H1 (cell line): Measurements from ENCODE around the gene RIT2. TPM values are rescaled to one million over a fixed set of nuclear protein-coding genes. Genes with fewer than 3 reads are reported as not detected.

ENCODE experiments used
- CTCF ChIA-PET: fragments of 300-600 bp; sonication (Branson Sonifier 250); formaldehyde crosslinking; loops from one replicate; lab custom pipeline; 2021; ENCODE audit not compliant: partially characterized antibody; lab: Charles Lee
- POLR2A ChIA-PET: fragments of 300-600 bp; sonication (Branson Sonifier 250); formaldehyde crosslinking; loops from one replicate; lab custom pipeline; 2021; ENCODE audit warnings: inconsistent platforms; ENCODE audit not compliant: partially characterized antibody; lab: Charles Lee
- DNase-seq, 2 experiments: peaks; one replicate each; pipeline versions ENCODE4 v3.0.0 to v3.0.0-alpha.2; 2010 to 2022; ENCODE audit warnings: low spot score in 2 of 2, low read depth in 1 of 2, mixed read lengths in 1 of 2
- FAIRE-seq: peaks from 2 replicates; lab custom pipeline; 2011; peaks lifted over from hg19 to GRCh38; lab: Jason Lieb, UNC
- H2AFZ ChIP-seq: 2 replicates; pipeline ENCODE4 v1.8.1; 2012; ENCODE audit warnings: low read length, inconsistent platforms
- H2AK5ac ChIP-seq: 2 replicates; pipeline ENCODE4 v1.6.1; 2013; ENCODE audit warnings: low read depth, low read length
- H2BK120ac ChIP-seq: replicated peaks from 2 replicates; pipeline ENCODE3; 2013; ENCODE audit warnings: low read depth, low read length, inconsistent platforms
- H2BK12ac ChIP-seq: 2 replicates; pipeline ENCODE4 v1.6.1; 2013; ENCODE audit warnings: low read depth, low read length
- H2BK15ac ChIP-seq: 2 replicates; pipeline ENCODE4 v1.6.1; 2013; ENCODE audit warnings: low read length
- H2BK20ac ChIP-seq: 2 replicates; pipeline ENCODE4 v1.6.1; 2013; ENCODE audit warnings: low read length
- H2BK5ac ChIP-seq: 2 replicates; pipeline ENCODE4 v1.6.1; 2013; ENCODE audit warnings: low read depth, low read length
- H3K14ac ChIP-seq: 2 replicates; pipeline ENCODE4 v1.6.1; 2013; ENCODE audit warnings: inconsistent platforms; ENCODE audit not compliant: insufficient read length
- H3K18ac ChIP-seq: 2 replicates; pipeline ENCODE4 v1.6.1; 2013; ENCODE audit warnings: low read length; ENCODE audit errors: extremely low read depth
- H3K23ac ChIP-seq: 2 replicates; pipeline ENCODE4 v1.6.1; 2013; ENCODE audit warnings: inconsistent platforms; ENCODE audit not compliant: insufficient read length
- H3K23me2 ChIP-seq: 2 replicates; pipeline ENCODE4 v1.6.1; 2013; ENCODE audit warnings: low read depth, low read length
- H3K27ac ChIP-seq: 2 replicates; pipeline ENCODE4 v1.6.1; 2011; ENCODE audit warnings: low read depth, low read length, inconsistent platforms
- H3K27me3 ChIP-seq, 4 experiments: replicated peaks in 1 of 4; 1 replicate in 1 of 4; 2 replicates in 3 of 4; pipeline versions ENCODE4 v1.6.1 to v1.8.1; 2011 to 2013; ENCODE audit warnings: low read length in 3 of 4, mild to moderate bottlenecking in 3 of 4, inconsistent platforms in 2 of 4, mixed read lengths in 2 of 4, moderate library complexity in 1 of 4; ENCODE audit not compliant: control insufficient read depth in 3 of 4, insufficient read depth in 3 of 4; ENCODE audit errors: extremely low read depth in 1 of 4
- H3K36me3 ChIP-seq, 4 experiments: 2 replicates each; pipeline versions ENCODE4 v1.6.1 to v1.8.1; 2011 to 2013; ENCODE audit warnings: mild to moderate bottlenecking in 4 of 4, low read length in 3 of 4, moderate library complexity in 2 of 4, control low read depth in 1 of 4, inconsistent platforms in 1 of 4; ENCODE audit not compliant: insufficient read depth in 4 of 4, control insufficient read depth in 2 of 4
- H3K4ac ChIP-seq: replicated peaks from 2 replicates; pipeline ENCODE3; 2013; ENCODE audit warnings: low read length, low read depth, mixed read lengths, inconsistent platforms; ENCODE audit not compliant: insufficient read length
- H3K4me1 ChIP-seq, 4 experiments: replicated peaks in 1 of 4; 1 replicate in 1 of 4; 2 replicates in 3 of 4; pipeline versions ENCODE4 v1.6.1 to v1.8.1; 2011 to 2013; ENCODE audit warnings: low read length in 3 of 4, inconsistent platforms in 2 of 4, mixed read lengths in 1 of 4; ENCODE audit not compliant: insufficient read depth in 4 of 4, control insufficient read depth in 3 of 4
- H3K4me2 ChIP-seq, 2 experiments: 2 replicates each; pipeline versions ENCODE4 v1.6.1 to v1.8.1; 2011 to 2013; ENCODE audit warnings: low read depth in 2 of 2, low read length in 2 of 2, control low read depth in 1 of 2, inconsistent platforms in 1 of 2, mild to moderate bottlenecking in 1 of 2; ENCODE audit not compliant: insufficient read depth in 1 of 2
- H3K4me3 ChIP-seq, 4 experiments: fragments of 200-600, 300-600 bp in 1 of 4; sonication (generic), shearing (Covaris generic), sonication (Bioruptor Twin) in 1 of 4; 2 replicates each; pipeline versions ENCODE4 v1.5.1 to v1.8.1; 2011 to 2016; ENCODE audit warnings: low read length in 4 of 4, low read depth in 3 of 4, control low read depth in 2 of 4, inconsistent platforms in 2 of 4, mild to moderate bottlenecking in 2 of 4, mixed read lengths in 1 of 4, moderate library complexity in 1 of 4; ENCODE audit not compliant: insufficient read depth in 2 of 4; ENCODE audit errors: extremely low read depth in 1 of 4
- H3K56ac ChIP-seq: replicated peaks from 2 replicates; pipeline ENCODE3; 2013; ENCODE audit warnings: low read depth, mild to moderate bottlenecking, mixed read lengths, low read length, inconsistent platforms; ENCODE audit not compliant: insufficient read length
- H3K79me1 ChIP-seq: 2 replicates; pipeline ENCODE4 v1.6.1; 2013; ENCODE audit warnings: low read depth, low read length, control low read depth
- H3K79me2 ChIP-seq, 2 experiments: 2 replicates each; pipeline versions ENCODE4 v1.6.1 to v1.8.1; 2012 to 2013; ENCODE audit warnings: low read length in 2 of 2, mild to moderate bottlenecking in 2 of 2, inconsistent platforms in 1 of 2; ENCODE audit not compliant: insufficient read depth in 2 of 2, control insufficient read depth in 1 of 2
- H3K9ac ChIP-seq, 4 experiments: replicated peaks in 1 of 4; 1 replicate in 1 of 4; 2 replicates in 3 of 4; pipeline versions ENCODE4 v1.6.1 to v1.8.1; 2011 to 2013; ENCODE audit warnings: low read depth in 3 of 4, low read length in 3 of 4, control low read depth in 2 of 4, mild to moderate bottlenecking in 2 of 4, moderate library complexity in 2 of 4, inconsistent platforms in 1 of 4; ENCODE audit errors: extremely low read depth in 1 of 4
- H3K9me3 ChIP-seq, 2 experiments: 2 replicates each; pipeline versions ENCODE4 v1.6.1 to v1.8.1; 2012 to 2013; ENCODE audit warnings: mild to moderate bottlenecking in 2 of 2, moderate library complexity in 2 of 2, control low read depth in 1 of 2, inconsistent platforms in 1 of 2, low read depth in 1 of 2, low read length in 1 of 2, mixed read lengths in 1 of 2; ENCODE audit not compliant: insufficient read depth in 2 of 2
- H4K20me1 ChIP-seq, 2 experiments: replicated peaks in 1 of 2; 2 replicates each; pipeline versions ENCODE3 to v1.8.1; 2011 to 2013; ENCODE audit warnings: inconsistent platforms in 2 of 2, low read length in 2 of 2, mild to moderate bottlenecking in 1 of 2; ENCODE audit not compliant: insufficient read depth in 2 of 2, control insufficient read depth in 1 of 2
- H4K5ac ChIP-seq: 2 replicates; pipeline ENCODE4 v1.6.1; 2013; ENCODE audit warnings: low read length, low read depth, mixed read lengths, inconsistent platforms; ENCODE audit not compliant: insufficient read length
- H4K8ac ChIP-seq: 2 replicates; pipeline ENCODE4 v1.8.0; 2013; ENCODE audit warnings: mild to moderate bottlenecking, moderate library complexity, low read length, inconsistent platforms; ENCODE audit not compliant: insufficient read depth; ENCODE audit errors: extremely low read depth
- H4K91ac ChIP-seq: replicated peaks from 2 replicates; pipeline ENCODE3; 2013; ENCODE audit warnings: low read length, mixed read lengths, inconsistent platforms; ENCODE audit not compliant: insufficient read length
- CTBP2 ChIP-seq: IDR thresholded peaks from 2 replicates; pipeline ENCODE4 v1.7.0; 2011; ENCODE audit warnings: borderline replicate concordance, mild to moderate bottlenecking, moderate library complexity, mixed read lengths, low read length; ENCODE audit not compliant: insufficient read depth, insufficient read length
- E2F6 ChIP-seq: IDR thresholded peaks from 2 replicates; pipeline ENCODE4 v1.6.1; 2012; ENCODE audit warnings: inconsistent platforms
- FOSL1 ChIP-seq: IDR thresholded peaks from 2 replicates; pipeline ENCODE4 v1.6.1; 2011; ENCODE audit warnings: mild to moderate bottlenecking, low read depth, low read length, moderate library complexity; ENCODE audit not compliant: insufficient read depth
- GABPA ChIP-seq: IDR thresholded peaks from 2 replicates; pipeline ENCODE4 v1.6.1; 2011; ENCODE audit warnings: mild to moderate bottlenecking, low read length, moderate library complexity, borderline replicate concordance; ENCODE audit not compliant: insufficient read depth
- JUND ChIP-seq: IDR thresholded peaks from 2 replicates; pipeline ENCODE4 v1.6.1; 2011; ENCODE audit warnings: mild to moderate bottlenecking, improper control_type of control experiment, low read length
- NANOG ChIP-seq: IDR thresholded peaks from 2 replicates; pipeline ENCODE4 v1.6.1; 2011; ENCODE audit warnings: low read length, low read depth, mild to moderate bottlenecking, inconsistent platforms; ENCODE audit not compliant: insufficient read depth, poor library complexity, severe bottlenecking
- RNF2 ChIP-seq: fragments of 200-900, 300-1000 bp; sonication (generic); IDR thresholded peaks from 2 replicates; pipeline ENCODE4 v1.7.1; 2016; ENCODE audit warnings: borderline replicate concordance, low read depth, mild to moderate bottlenecking, antibody characterized with exemption, low read length; ENCODE audit not compliant: poor library complexity, severe bottlenecking; ENCODE audit errors: missing control alignments
- RXRA ChIP-seq: IDR thresholded peaks from 2 replicates; pipeline ENCODE4 v1.6.1; 2011; ENCODE audit warnings: low read depth, mild to moderate bottlenecking, low read length, moderate library complexity; ENCODE audit not compliant: insufficient read depth
- SIX5 ChIP-seq: IDR thresholded peaks from 2 replicates; pipeline ENCODE4 v1.6.1; 2011; ENCODE audit warnings: mild to moderate bottlenecking, low read depth, low read length
- SP1 ChIP-seq: IDR thresholded peaks from 2 replicates; pipeline ENCODE4 v1.6.1; 2011; ENCODE audit warnings: low read depth, low read length
- TBP ChIP-seq: IDR thresholded peaks from 2 replicates; pipeline ENCODE4 v1.6.1; 2011; ENCODE audit warnings: low read depth, low read length, improper control_type of control experiment
- USF2 ChIP-seq: IDR thresholded peaks from 2 replicates; pipeline ENCODE4 v1.6.1; 2011; ENCODE audit warnings: low read length, improper control_type of control experiment
- WGBS, 2 experiments: shearing (Covaris generic) in 1 of 2; methylation state at CpG; one replicate each; pipeline versions ENCODE4 v1.1.6 to v1.1.7; 2013 to 2015; ENCODE audit warnings: low lambda C conversion rate in 2 of 2, mixed read lengths in 2 of 2, inconsistent platforms in 1 of 2, low coverage in 1 of 2, missing lambda C conversion rate in 1 of 2; ENCODE audit not compliant: insufficient replicate concordance in 2 of 2, insufficient coverage in 1 of 2, insufficient read length in 1 of 2; ENCODE audit errors: extremely low coverage in 1 of 2, missing lambda C conversion rate in 1 of 2; 5-methylcytosine and 5-hydroxymethylcytosine counted together
- polyA plus RNA-seq, 7 experiments: library from polyadenylated mRNA; depleted of rRNA in 3 of 7; stranded (reverse) in 5 of 7; unstranded in 2 of 7; fragments of >200 nt in 5 of 7; fragments of 200-250 nt in 2 of 7; gene quantifications; 1 replicate in 5 of 7; 2 replicates in 1 of 7; 4 replicates in 1 of 7; pipeline versions ENCODE4 v1.2.1 to v1.2.3, GENCODE V29; 2011 to 2013; ENCODE audit warnings: missing spikeins in 2 of 7, mixed read lengths in 2 of 7
- total RNA-seq: library from RNA; stranded (reverse); fragmentation: NEBNext Ultra II Directional; extraction: Animal tissue kit (Norgen Biotek cat#: 25700); gene quantifications from 2 replicates; pipeline ENCODE4 v1.2.1, GENCODE V29; 2021

Gene RIT2
- total and polyA plus RNA-seq, 2 of the 8 experiments (the other 6 are each of a cell fraction or from before 2014, with no cell fraction given) = 0.67 to 3.2 TPM

GRCh38 chr18:43073771-43074170, 41.7 kb downstream of the RIT2 start:
- Histone ChIP-seq H3K23me2 (no peaks in the 10 kb centered on the region), H3K23ac (no peak overlapping the region), H4K91ac (no peak overlapping the region), H4K5ac (no peak overlapping the region), H2BK5ac (no peak overlapping the region), H2BK120ac (no peak overlapping the region), H3K4me1 (peaks cover 0 to 4% (median 0%) of the 10 kb centered on the region in 4 experiments; a peak in 1 of 7 replicates), H2BK20ac (no peak overlapping the region), H2AK5ac (no peak overlapping the region), H2AFZ (no peak overlapping the region), H4K8ac (no peak overlapping the region), H2BK12ac (no peak overlapping the region), H3K27ac (no peak overlapping the region), H3K27me3 (no peaks in the 10 kb centered on the region), H3K18ac (no peak overlapping the region), H3K9ac (no peak overlapping the region), H3K36me3 (no peaks in the 10 kb centered on the region), H2BK15ac (no peak overlapping the region), H3K79me1 (no peaks in the 10 kb centered on the region), H3K4me3 (no peak overlapping the region), H3K4me2 (no peak overlapping the region), H4K20me1 (no peaks in the 10 kb centered on the region), H3K4ac (no peak overlapping the region), H3K56ac (no peak overlapping the region), H3K9me3 (no peaks in the 10 kb centered on the region), H3K14ac (no peak overlapping the region), H3K79me2 (no peaks in the 10 kb centered on the region)
- DNase-seq = no peak
- FAIRE-seq = no peak
- POLR2A ChIA-PET = no interaction called here
- 100% methylated on average over 1 of the region's 1 CpG; no CpG with 5 or more reads in 1 of the 2 experiments for WGBS, 2 experiments
- CTCF ChIA-PET = no interaction called here
- TF ChIP-seq SIX5 (no peak), TBP (no peak), RNF2 (no peak), GABPA (no peak), E2F6 (no peak), SP1 (no peak), RXRA (no peak), CTBP2 (no peak), NANOG (no peak), FOSL1 (no peak), USF2 (no peak), JUND (no peak)
